Natural killer cell treated with Interleukin-12 subunit alpha and Interleukin-12 subunit beta and Interleukin-15 and Interleukin-18, amount 100 ng/mL, for 72 hours (primary cell): ENCODE results near the gene SH3PXD2A. TPM values are rescaled to one million over a fixed set of nuclear protein-coding genes. Genes with fewer than 3 reads are reported as not detected.
A peak's percentile ranks its signal among the peaks of the same experiment; 100 is the strongest.

Source experiments
- ATAC-seq, 2 donors: fragments of 150-1000 bp; cut with Tn5 transposase in 1 of 2; sonication (Bioruptor Pico), chemical (Tn5 transposase) in 1 of 2; 2 replicates each; pipeline ENCODE4 v1.10.0; 2021
- DNase-seq: peaks from one replicate; pipeline ENCODE4 v3.0.0; 2022; ENCODE audit warnings: low spot score
- H3K27ac Mint-ChIP-seq, 2 donors: 1 replicate in 1 of 2; 2 replicates in 1 of 2; pipeline ENCODE4 v1.8.0; 2022; ENCODE audit warnings: mixed read lengths in 2 of 2, mild to moderate bottlenecking in 1 of 2, moderate library complexity in 1 of 2
- H3K27me3 Mint-ChIP-seq, 2 donors: 1 replicate in 1 of 2; 2 replicates in 1 of 2; pipeline ENCODE4 v1.8.0; 2022; ENCODE audit warnings: mixed read lengths in 2 of 2
- H3K36me3 Mint-ChIP-seq: one replicate; pipeline ENCODE4 v1.8.0; 2022; ENCODE audit warnings: mixed read lengths
- H3K4me1 Mint-ChIP-seq, 2 donors: 1 replicate in 1 of 2; 2 replicates in 1 of 2; pipeline ENCODE4 v1.8.0; 2022; ENCODE audit warnings: low read depth in 2 of 2, mixed read lengths in 2 of 2, mild to moderate bottlenecking in 1 of 2
- H3K4me3 Mint-ChIP-seq: one replicate; pipeline ENCODE4 v1.8.0; 2022; ENCODE audit warnings: mixed read lengths
- H3K9me3 Mint-ChIP-seq: 2 replicates; pipeline ENCODE4 v1.8.0; 2022; ENCODE audit warnings: mixed read lengths
- total RNA-seq, 2 donors: library from RNA; stranded (reverse); gene quantifications; one replicate each; pipeline ENCODE4 v1.2.3, GENCODE V29; 2022

SH3PXD2A gene
- total RNA-seq, 2 donors from 2014 or later: 3.4 to 7.6 TPM

- Mint-ChIP-seq H3K27me3 (peaks cover 4 to 6% of the 10 kb centered on the region in 2 donors), H3K36me3 (peaks cover 12% of the 10 kb centered on the region), H3K4me3 (no peak overlapping the region), H3K27ac (no peak overlapping the region), H3K9me3 (no peaks in the 10 kb centered on the region), H3K4me1 (peaks cover 0 to under 1% of the 10 kb centered on the region in 2 donors)
- no peak for DNase-seq
- ATAC-seq: no peak
These were observed 6.1 kb upstream of the SH3PXD2A start for GRCh38 chr10:103861505-103861904.

- no peak for DNase-seq
- Mint-ChIP-seq H3K4me3 (no peak overlapping the region), H3K4me1 (peaks cover 4 to 7% of the 10 kb centered on the region in 2 donors)
These were observed 4.0 kb upstream of the SH3PXD2A start for GRCh38 chr10:103859161-103860086.

DNA sequence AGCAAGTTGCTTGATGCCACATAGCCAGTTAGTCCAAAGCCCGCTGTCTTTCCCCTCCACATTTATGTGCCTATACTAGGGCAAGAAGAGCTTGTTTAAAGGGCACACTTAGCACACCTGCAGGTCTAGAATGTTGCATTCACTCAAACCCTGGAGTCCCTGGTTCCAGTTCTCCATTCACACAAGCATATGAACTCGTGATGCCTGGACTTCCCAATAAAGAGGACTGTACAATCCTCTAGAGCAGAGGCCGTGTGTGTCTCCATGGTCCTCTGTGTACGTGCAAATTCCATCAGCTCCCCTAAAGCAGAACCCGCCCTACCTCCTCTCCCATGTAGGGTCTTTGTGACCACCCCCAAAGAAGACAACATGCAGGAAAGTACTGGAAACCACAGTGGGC lies 3.0 kb upstream of the SH3PXD2A start:
- no peaks in the 10 kb centered on the region for H3K36me3 Mint-ChIP-seq
- H3K4me3 Mint-ChIP-seq: no peak overlapping the region
- H3K27ac Mint-ChIP-seq: no peak overlapping the region
- peaks cover 25 to 27% of the 10 kb centered on the region in 2 donors for H3K27me3 Mint-ChIP-seq
- H3K9me3 Mint-ChIP-seq: no peaks in the 10 kb centered on the region
- no peak for DNase-seq
- peaks cover 7 to 11% of the 10 kb centered on the region in 2 donors for H3K4me1 Mint-ChIP-seq
- ATAC-seq: no peak

More at GRCh38 chr10:103859161-103860086, 4.0 kb upstream of the SH3PXD2A start:
- peak; percentile 44 to 48 for ATAC-seq
- Mint-ChIP-seq H3K36me3 (peaks cover 6% of the 10 kb centered on the region), H3K9me3 (no peaks in the 10 kb centered on the region), H3K27me3 (peaks cover 15 to 16% of the 10 kb centered on the region in 2 donors), H3K27ac (no peak overlapping the region)

DNA sequence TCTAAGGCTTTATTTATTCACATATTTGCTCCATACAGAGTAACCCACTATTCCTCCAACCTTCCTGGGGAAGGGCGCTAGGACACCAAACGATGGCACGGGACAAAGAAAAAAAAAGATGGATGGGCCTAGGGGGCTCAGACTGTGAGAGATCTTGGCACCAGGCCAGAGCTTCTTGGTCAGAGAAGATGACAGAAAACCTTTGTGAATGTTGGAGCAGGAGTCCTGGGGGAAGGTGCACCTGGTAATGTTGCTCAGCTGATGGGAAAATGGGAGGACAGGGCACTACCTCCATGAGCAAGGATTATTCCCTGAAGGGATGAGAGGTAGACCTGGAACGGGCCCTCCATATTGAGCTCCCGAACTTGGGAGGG lies 1.4 kb upstream of the SH3PXD2A start:
- Mint-ChIP-seq H3K9me3 (no peaks in the 10 kb centered on the region), H3K4me3 (peak overlapping the region; percentile 23), H3K4me1 (peaks cover 7 to 11% of the 10 kb centered on the region in 2 donors), H3K36me3 (no peaks in the 10 kb centered on the region), H3K27me3 (peaks cover 31% of the 10 kb centered on the region in 2 donors), H3K27ac (no peak overlapping the region)
- ATAC-seq (no peak), DNase-seq (no peak)

- peaks cover 31% of the 10 kb centered on the region in 2 donors for H3K27me3 Mint-ChIP-seq
These were observed 748 bp upstream of the SH3PXD2A start for GRCh38 chr10:103855852-103856796.

GRCh38 chr10:103854686-103855391 lies 537 bp downstream of the SH3PXD2A start:
- Mint-ChIP-seq H3K36me3 (no peaks in the 10 kb centered on the region), H3K4me3 (peak overlapping the region; percentile 71), H3K9me3 (no peaks in the 10 kb centered on the region), H3K4me1 (peaks cover 7 to 11% of the 10 kb centered on the region in 2 donors), H3K27me3 (peaks cover 31 to 42% of the 10 kb centered on the region in 2 donors), H3K27ac (no peak overlapping the region)
- no peak for DNase-seq
- peak; percentile 22 to 49 for ATAC-seq

More at GRCh38 chr10:103855852-103856796, 748 bp upstream of the SH3PXD2A start:
- Mint-ChIP-seq H3K36me3 (no peaks in the 10 kb centered on the region), H3K4me1 (peaks cover 7 to 11% of the 10 kb centered on the region in 2 donors), H3K4me3 (peak overlapping the region; percentile 23), H3K9me3 (no peaks in the 10 kb centered on the region), H3K27ac (no peak overlapping the region)
- DNase-seq: no peak
- no peak for ATAC-seq

- Mint-ChIP-seq H3K27me3 (peaks cover 34 to 44% of the 10 kb centered on the region in 2 donors), H3K9me3 (no peaks in the 10 kb centered on the region), H3K4me1 (peaks cover 7 to 11% of the 10 kb centered on the region in 2 donors), H3K36me3 (no peaks in the 10 kb centered on the region), H3K4me3 (peak overlapping the region; percentile 71), H3K27ac (no peak overlapping the region)
- no peak for DNase-seq
- no peak for ATAC-seq
These were observed 1.1 kb downstream of the SH3PXD2A start for GRCh38 chr10:103854265-103854685.

GRCh38 chr10:103853428-103854264 lies 1.7 kb downstream of the SH3PXD2A start:
- Mint-ChIP-seq H3K9me3 (no peaks in the 10 kb centered on the region), H3K4me1 (peaks cover 7 to 11% of the 10 kb centered on the region in 2 donors), H3K27me3 (peaks cover 34 to 44% of the 10 kb centered on the region in 2 donors), H3K4me3 (peak overlapping the region; percentile 71), H3K36me3 (no peaks in the 10 kb centered on the region), H3K27ac (no peak overlapping the region)
- DNase-seq: no peak
- no peak for ATAC-seq

GRCh38 chr10:103852856-103853255 lies 2.5 kb downstream of the SH3PXD2A start:
- peaks cover 7 to 11% of the 10 kb centered on the region in 2 donors for H3K4me1 Mint-ChIP-seq
- DNase-seq: no peak
- no peaks in the 10 kb centered on the region for H3K9me3 Mint-ChIP-seq
- H3K4me3 Mint-ChIP-seq: no peak overlapping the region
- ATAC-seq: no peak
- H3K36me3 Mint-ChIP-seq: no peaks in the 10 kb centered on the region
- H3K27ac Mint-ChIP-seq: no peak overlapping the region
- peaks cover 38 to 44% of the 10 kb centered on the region in 2 donors for H3K27me3 Mint-ChIP-seq

- DNase-seq: no peak
- H3K27me3 Mint-ChIP-seq: peaks cover 38 to 44% of the 10 kb centered on the region in 2 donors
These were observed 3.1 kb downstream of the SH3PXD2A start for GRCh38 chr10:103852189-103852711.

DNA sequence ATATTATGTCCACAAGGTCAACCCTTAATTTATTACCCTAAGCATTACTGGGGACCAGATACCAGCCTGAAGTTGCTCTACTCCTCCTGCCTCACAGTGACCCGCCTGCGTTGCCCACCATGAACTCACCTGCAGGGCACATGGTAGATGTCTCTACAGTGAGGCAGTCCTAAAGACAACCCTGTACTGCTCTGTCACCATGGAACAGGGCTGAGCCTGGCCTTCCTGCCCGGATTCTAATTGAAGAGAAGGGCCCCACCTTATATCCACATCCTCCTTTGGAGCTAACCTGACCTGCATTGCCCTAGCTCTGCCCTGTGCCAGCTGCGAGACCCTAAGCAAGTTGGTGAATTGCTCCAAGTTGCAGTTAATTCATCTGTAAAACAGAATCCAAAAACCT lies 4.1 kb downstream of the SH3PXD2A start:
- H3K9me3 Mint-ChIP-seq: no peaks in the 10 kb centered on the region

More at GRCh38 chr10:103852189-103852711, 3.1 kb downstream of the SH3PXD2A start:
- Mint-ChIP-seq H3K36me3 (no peaks in the 10 kb centered on the region), H3K27ac (no peak overlapping the region), H3K4me1 (peaks cover 7 to 11% of the 10 kb centered on the region in 2 donors), H3K9me3 (no peaks in the 10 kb centered on the region), H3K4me3 (no peak overlapping the region)
- ATAC-seq: no peak

GRCh38 chr10:103850572-103850895 lies 4.8 kb downstream of the SH3PXD2A start:
- H3K27me3 Mint-ChIP-seq: peaks cover 25 to 33% of the 10 kb centered on the region in 2 donors
- H3K27ac Mint-ChIP-seq: no peak overlapping the region
- H3K9me3 Mint-ChIP-seq: no peaks in the 10 kb centered on the region
- no peak overlapping the region for H3K4me3 Mint-ChIP-seq
- no peaks in the 10 kb centered on the region for H3K36me3 Mint-ChIP-seq
- peaks cover 13 to 18% of the 10 kb centered on the region in 2 donors for H3K4me1 Mint-ChIP-seq
- DNase-seq (no peak), ATAC-seq (no peak)

More for the DNA sequence above, 4.1 kb downstream of the SH3PXD2A start:
- H3K27ac Mint-ChIP-seq: no peak overlapping the region
- no peaks in the 10 kb centered on the region for H3K36me3 Mint-ChIP-seq
- peaks cover 7 to 11% of the 10 kb centered on the region in 2 donors for H3K4me1 Mint-ChIP-seq
- no peak overlapping the region for H3K4me3 Mint-ChIP-seq
- DNase-seq (no peak), ATAC-seq (no peak)
- H3K27me3 Mint-ChIP-seq: peaks cover 29 to 38% of the 10 kb centered on the region in 2 donors
